SU-DHL-6 (cell line): ENCODE measurements around the gene CCDC74A.
"Not testable (repeated sequence)": the region's sequence is repeated elsewhere in the genome, so short reads cannot be mapped to it uniquely, and the experiment has no call there.

Experiments used
- EZH2phosphoT487 ChIP-seq: fragments of 200-600 bp; sonication (generic), shearing (Covaris generic); conservative IDR thresholded peaks from 2 replicates; pipeline ENCODE4 v1.6.1; 2018; ENCODE audit warnings: mild to moderate bottlenecking, antibody characterized with exemption, low read length, moderate library complexity, mixed read lengths
- TF ChIP-seq, protein P1 (sequence below): fragments of 200-600 bp; sonication (generic); IDR thresholded peaks from one replicate; pipeline ENCODE4 v1.5.1; 2017; ENCODE audit warnings: antibody characterized with exemption, mild to moderate bottlenecking, low read length, moderate library complexity; ENCODE audit not compliant: insufficient read depth, poor library complexity, severe bottlenecking

DNA sequence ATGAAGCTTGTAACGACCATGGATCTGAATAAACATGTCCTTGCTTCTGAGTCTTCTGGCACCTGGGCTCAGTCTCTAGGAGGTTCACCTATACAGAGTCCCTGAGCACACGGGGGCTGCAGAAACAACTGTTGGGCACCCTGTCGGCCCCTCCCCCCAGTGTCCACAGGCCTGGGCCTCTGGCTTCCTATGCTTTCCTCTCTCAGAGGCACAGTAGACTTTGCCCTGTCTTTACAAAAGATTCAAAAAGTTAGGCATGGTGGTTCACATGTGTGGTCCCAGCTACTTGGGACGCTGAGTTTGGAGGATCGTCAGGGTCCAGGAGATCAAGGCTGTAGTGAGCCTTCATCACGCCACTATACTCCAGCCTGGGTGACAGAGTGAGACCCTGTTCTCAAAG, 6.2 kb upstream of the CCDC74A start:
- TF ChIP-seq, protein P1, sequence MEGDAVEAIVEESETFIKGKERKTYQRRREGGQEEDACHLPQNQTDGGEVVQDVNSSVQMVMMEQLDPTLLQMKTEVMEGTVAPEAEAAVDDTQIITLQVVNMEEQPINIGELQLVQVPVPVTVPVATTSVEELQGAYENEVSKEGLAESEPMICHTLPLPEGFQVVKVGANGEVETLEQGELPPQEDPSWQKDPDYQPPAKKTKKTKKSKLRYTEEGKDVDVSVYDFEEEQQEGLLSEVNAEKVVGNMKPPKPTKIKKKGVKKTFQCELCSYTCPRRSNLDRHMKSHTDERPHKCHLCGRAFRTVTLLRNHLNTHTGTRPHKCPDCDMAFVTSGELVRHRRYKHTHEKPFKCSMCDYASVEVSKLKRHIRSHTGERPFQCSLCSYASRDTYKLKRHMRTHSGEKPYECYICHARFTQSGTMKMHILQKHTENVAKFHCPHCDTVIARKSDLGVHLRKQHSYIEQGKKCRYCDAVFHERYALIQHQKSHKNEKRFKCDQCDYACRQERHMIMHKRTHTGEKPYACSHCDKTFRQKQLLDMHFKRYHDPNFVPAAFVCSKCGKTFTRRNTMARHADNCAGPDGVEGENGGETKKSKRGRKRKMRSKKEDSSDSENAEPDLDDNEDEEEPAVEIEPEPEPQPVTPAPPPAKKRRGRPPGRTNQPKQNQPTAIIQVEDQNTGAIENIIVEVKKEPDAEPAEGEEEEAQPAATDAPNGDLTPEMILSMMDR, result not testable (repeated sequence)
- TF ChIP-seq EZH2phosphoT487, result not testable (repeated sequence)
